GM12878 (cell line): Measurements from ENCODE around the gene KCNQ1. TPM values are rescaled to one million over a fixed set of nuclear protein-coding genes. Genes with fewer than 3 reads are reported as not detected.

Source experiments
- ATAC-seq: fragments of 200-7000 bp; cut with Tn5 transposase; 3 replicates; pipeline ENCODE4 v1.9.1; 2020; ENCODE audit warnings: mild to moderate bottlenecking, moderate library complexity
- BruUV-seq: library from RNA; stranded (reverse); fragments of 400-500 nt; replicated peaks from 2 replicates; lab custom pipeline; 2021; lab: Mats Ljungman, UMichigan
- CTCF ChIA-PET: fragments of 300-600 bp; sonication (Branson Sonifier 250); formaldehyde crosslinking; extraction: SDS; loops from one replicate; lab custom pipeline; 2021; ENCODE audit warnings: inconsistent platforms; lab: Yijun Ruan, JAX
- POLR2A ChIA-PET: fragments of 350-600 bp; formaldehyde crosslinking; extraction: SDS; loops from one replicate; lab custom pipeline; 2021; ENCODE audit warnings: inconsistent platforms; lab: Charles Lee
- RAD21 ChIA-PET: fragments of 300-600 bp; sonication (Branson Sonifier 250); formaldehyde crosslinking; loops from one replicate; lab custom pipeline; 2023; ENCODE audit warnings: antibody characterized with exemption; ENCODE audit not compliant: unreplicated experiment; lab: Charles Lee
- SMC1A ChIA-PET: fragments of 300-600 bp; sonication (Branson Sonifier 250); formaldehyde crosslinking; loops from one replicate; lab custom pipeline; 2023; ENCODE audit not compliant: unreplicated experiment, uncharacterized antibody; lab: Charles Lee
- DNase-seq: peaks from one replicate; pipeline ENCODE4 v3.0.0-alpha.2; 2011; ENCODE audit warnings: low read depth, low spot score
- FAIRE-seq: peaks from 3 replicates; lab custom pipeline; 2011; peaks lifted over from hg19 to GRCh38; lab: Jason Lieb, UNC
- H2AFZ ChIP-seq: 2 replicates; pipeline ENCODE4 v1.6.0; 2011; ENCODE audit warnings: low read depth, low read length, control low read depth; ENCODE audit not compliant: control insufficient read depth
- H3K27ac ChIP-seq: 2 replicates; pipeline ENCODE4 v1.5.1; 2011; ENCODE audit warnings: control low read depth; ENCODE audit not compliant: control insufficient read depth, insufficient read depth
- H3K27me3 ChIP-seq, 2 experiments: replicated peaks in 1 of 2; 2 replicates each; pipeline versions ENCODE4 v1.6.0 to v1.6.1; 2011; ENCODE audit warnings: low read length in 1 of 2; ENCODE audit not compliant: control insufficient read depth in 2 of 2, insufficient read depth in 2 of 2
- H3K36me3 ChIP-seq, 2 experiments: 2 replicates each; pipeline ENCODE4 v1.5.1; 2011; ENCODE audit warnings: low read length in 1 of 2; ENCODE audit not compliant: control insufficient read depth in 2 of 2, insufficient read depth in 2 of 2
- H3K4me1 ChIP-seq: 2 replicates; pipeline ENCODE4 v1.6.1; 2011; ENCODE audit warnings: mild to moderate bottlenecking, low read length, moderate library complexity, mixed read lengths; ENCODE audit not compliant: control insufficient read depth, insufficient read depth
- H3K4me2 ChIP-seq: 2 replicates; pipeline ENCODE4 v1.6.0; 2011; ENCODE audit warnings: control low read depth; ENCODE audit not compliant: control insufficient read depth, insufficient read depth
- H3K4me3 ChIP-seq: fragments of 200-600 bp; sonication (generic); 2 replicates; pipeline ENCODE4 v1.5.1; 2016
- H3K79me2 ChIP-seq: 2 replicates; pipeline ENCODE4 v1.6.0; 2011; ENCODE audit warnings: low read length; ENCODE audit not compliant: control insufficient read depth, insufficient read depth
- H3K9ac ChIP-seq: 2 replicates; pipeline ENCODE4 v1.8.0; 2011; ENCODE audit warnings: low read length, control low read depth, mixed read lengths; ENCODE audit not compliant: control insufficient read depth, insufficient read depth
- H3K9me3 ChIP-seq: replicated peaks from 3 replicates; pipeline ENCODE4 v1.5.1; 2011; ENCODE audit warnings: mild to moderate bottlenecking, low read length; ENCODE audit not compliant: control insufficient read depth, insufficient read depth
- H4K20me1 ChIP-seq: 2 replicates; pipeline ENCODE4 v1.6.0; 2011; ENCODE audit not compliant: control insufficient read depth, insufficient read depth
- CBFB ChIP-seq: IDR thresholded peaks from 2 replicates; pipeline ENCODE4 v1.6.1; 2016; ENCODE audit warnings: antibody characterized with exemption, low read depth
- CEBPB ChIP-seq, 2 experiments: fragments of 150-350 bp in 1 of 2; IDR thresholded peaks; 2 replicates each; pipeline ENCODE4 v1.6.1; 2012 to 2014; ENCODE audit warnings: low read depth in 2 of 2, low read length in 2 of 2, borderline replicate concordance in 1 of 2, inconsistent platforms in 1 of 2
- CHD4 ChIP-seq: fragments of 200-600 bp; sonication (generic); IDR thresholded peaks from 2 replicates; pipeline ENCODE4 v1.6.1; 2016; ENCODE audit warnings: mild to moderate bottlenecking
- CREM ChIP-seq: IDR thresholded peaks from 2 replicates; pipeline ENCODE4 v1.6.1; 2014; ENCODE audit warnings: antibody characterized with exemption, low read depth
- EP300 ChIP-seq, 2 experiments: fragments of 150-350 bp in 1 of 2; IDR thresholded peaks; 2 replicates each; pipeline ENCODE4 v1.6.1; 2011 to 2012; ENCODE audit warnings: low read depth in 2 of 2, low read length in 2 of 2, borderline replicate concordance in 1 of 2, improper control_type of control experiment in 1 of 2, inconsistent platforms in 1 of 2; ENCODE audit not compliant: control insufficient read depth in 1 of 2
- FOS ChIP-seq: IDR thresholded peaks from 3 replicates; pipeline ENCODE4 v1.6.1; 2011; ENCODE audit warnings: borderline replicate concordance; ENCODE audit not compliant: insufficient read length; ENCODE audit errors: extremely low read depth
- NBN ChIP-seq: fragments of 450-650 bp; IDR thresholded peaks from 2 replicates; pipeline ENCODE4 v1.6.1; 2016
- REST ChIP-seq: IDR thresholded peaks from 2 replicates; pipeline ENCODE4 v1.6.1; 2012; ENCODE audit warnings: mild to moderate bottlenecking, low read depth, low read length
- SRF ChIP-seq, 2 experiments: IDR thresholded peaks; 2 replicates each; pipeline ENCODE4 v1.6.1; 2011; ENCODE audit warnings: low read depth in 2 of 2, low read length in 2 of 2, mild to moderate bottlenecking in 1 of 2, moderate library complexity in 1 of 2
- ZNF384 ChIP-seq: IDR thresholded peaks from 2 replicates; pipeline ENCODE4 v1.6.1; 2012; ENCODE audit warnings: low read depth, mild to moderate bottlenecking, low read length, improper control_type of control experiment, borderline replicate concordance
- ZNF622 ChIP-seq: fragments of 450-650 bp; IDR thresholded peaks from 2 replicates; pipeline ENCODE4 v1.6.1; 2017; ENCODE audit warnings: mild to moderate bottlenecking, inconsistent platforms
- ZZZ3 ChIP-seq: IDR thresholded peaks from 2 replicates; pipeline ENCODE4 v1.6.1; 2011; ENCODE audit warnings: low read depth; ENCODE audit not compliant: control insufficient read depth, insufficient read length
- WGBS: methylation state at CpG from one replicate; pipeline ENCODE4 v1.1.6; 2016; ENCODE audit warnings: low lambda C conversion rate; ENCODE audit not compliant: insufficient replicate concordance, insufficient coverage; ENCODE audit errors: missing lambda C conversion rate; 5-methylcytosine and 5-hydroxymethylcytosine counted together
- in situ Hi-C: fragments of 300-500 bp; cut with MboI; formaldehyde crosslinking; loops from 9 replicates; pipeline ENCODE4 v1.14.3; 2018; ENCODE audit warnings: mixed read lengths
- intact Hi-C: fragments of 100-400 bp; cut with micrococcal nuclease; formaldehyde crosslinking; loops from one replicate; pipeline ENCODE4 v1.14.2; 2022; ENCODE audit not compliant: unreplicated experiment
- polyA plus RNA-seq, 11 experiments: library from polyadenylated mRNA; depleted of rRNA in 4 of 11; unstranded in 6 of 11; stranded (reverse) in 5 of 11; fragments of >200 nt; fragmentation: Nextera tagmentation in 4 of 11; fragmentation: Illumina TruSeq in 1 of 11; extraction: Ambion mirVana in 4 of 11; extraction: Trizol in 1 of 11; gene quantifications; 1 replicate in 1 of 11; 2 replicates in 10 of 11; pipeline versions ENCODE4 v1.2.1 to v1.2.3, GENCODE V29; 2011 to 2016; ENCODE audit warnings: inconsistent platforms in 2 of 11, missing spikeins in 2 of 11, low read depth in 1 of 11
- total RNA-seq, 4 experiments: library from RNA; depleted of rRNA in 3 of 4; stranded (reverse); fragments of >200 nt in 3 of 4; fragmentation: Illumina TruSeq in 1 of 4; extraction: Trizol in 1 of 4; gene quantifications; 2 replicates each; pipeline versions ENCODE4 v1.2.1 to v1.2.3, GENCODE V29; 2013 to 2021
- TF ChIP-seq, protein P1 (sequence below): fragments of 450-650 bp; IDR thresholded peaks from 2 replicates; pipeline ENCODE4 v1.6.1; 2017; ENCODE audit warnings: mild to moderate bottlenecking, low read depth, inconsistent platforms; ENCODE audit not compliant: poor library complexity, severe bottlenecking
- TF ChIP-seq, protein P2 (sequence below): fragments of 450-650 bp; IDR thresholded peaks from 2 replicates; pipeline ENCODE4 v1.6.1; 2017; ENCODE audit warnings: mild to moderate bottlenecking, moderate library complexity

KCNQ1 gene
- total and polyA plus RNA-seq, 10 of the 15 experiments (the other 5 are each of a cell fraction or from before 2014, with no cell fraction given) = 0.03 to 0.15 (median 0.12) TPM; not detected in 7

DNA sequence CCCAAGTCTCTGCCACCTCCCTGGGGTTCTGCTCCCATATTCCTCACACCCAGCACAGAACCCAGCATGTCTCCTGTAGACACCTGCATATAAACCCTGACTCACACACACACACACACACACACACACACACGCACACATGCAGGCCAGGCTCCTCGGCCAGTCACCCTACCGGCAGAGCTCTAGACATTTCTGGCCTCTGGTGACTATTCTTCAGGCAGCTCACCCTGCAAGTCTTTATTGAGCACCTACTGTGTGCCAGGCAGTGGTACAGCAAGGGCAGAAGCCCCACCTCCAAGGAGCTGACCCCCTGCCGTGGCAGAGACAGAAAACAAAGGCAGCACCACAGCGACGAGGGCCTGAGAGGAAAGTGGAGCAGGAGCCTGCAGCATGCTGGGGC lies 390.5 kb downstream of the KCNQ1 start (continued):
- no peak for TF ChIP-seq REST
- no peak for TF ChIP-seq CREM
- no peak for TF ChIP-seq SRF (IDR thresholded peaks at IDR 0.05; ENCODE audit: low read depth in 2 of 2, low read length in 2 of 2)
- TF ChIP-seq ZZZ3 = no peak
- TF ChIP-seq ZNF622 = no peak

- in situ Hi-C loops (no loop called here), intact Hi-C loops (no loop called here)
- DNase-seq = no peak
- BruUV-seq = no TSS peak
- RAD21 ChIA-PET = no interaction called here
- no peaks in the 10 kb centered on the region for H4K20me1 ChIP-seq
- SMC1A ChIA-PET = no interaction called here
- CTCF ChIA-PET = no interaction called here
- no peak for FAIRE-seq
- no peak overlapping the region for H3K4me2 ChIP-seq
- no peak overlapping the region for H3K4me3 ChIP-seq
- no peak overlapping the region for H3K27ac ChIP-seq
- H3K9ac ChIP-seq = no peak overlapping the region
- WGBS = 51% methylated on average over 17 of the region's 17 CpGs
- no peak for ATAC-seq
- no peaks in the 10 kb centered on the region for H3K79me2 ChIP-seq
- no peaks in the 10 kb centered on the region for H3K9me3 ChIP-seq
- no peaks in the 10 kb centered on the region for H3K36me3 ChIP-seq
- no peaks in the 10 kb centered on the region for H3K4me1 ChIP-seq
- H3K27me3 ChIP-seq = no peaks in the 10 kb centered on the region; a peak in 1 of 4 replicates
- no peak overlapping the region for H2AFZ ChIP-seq
- POLR2A ChIA-PET = no interaction called here
- no peak for TF ChIP-seq ZNF622
- TF ChIP-seq, protein P1, sequence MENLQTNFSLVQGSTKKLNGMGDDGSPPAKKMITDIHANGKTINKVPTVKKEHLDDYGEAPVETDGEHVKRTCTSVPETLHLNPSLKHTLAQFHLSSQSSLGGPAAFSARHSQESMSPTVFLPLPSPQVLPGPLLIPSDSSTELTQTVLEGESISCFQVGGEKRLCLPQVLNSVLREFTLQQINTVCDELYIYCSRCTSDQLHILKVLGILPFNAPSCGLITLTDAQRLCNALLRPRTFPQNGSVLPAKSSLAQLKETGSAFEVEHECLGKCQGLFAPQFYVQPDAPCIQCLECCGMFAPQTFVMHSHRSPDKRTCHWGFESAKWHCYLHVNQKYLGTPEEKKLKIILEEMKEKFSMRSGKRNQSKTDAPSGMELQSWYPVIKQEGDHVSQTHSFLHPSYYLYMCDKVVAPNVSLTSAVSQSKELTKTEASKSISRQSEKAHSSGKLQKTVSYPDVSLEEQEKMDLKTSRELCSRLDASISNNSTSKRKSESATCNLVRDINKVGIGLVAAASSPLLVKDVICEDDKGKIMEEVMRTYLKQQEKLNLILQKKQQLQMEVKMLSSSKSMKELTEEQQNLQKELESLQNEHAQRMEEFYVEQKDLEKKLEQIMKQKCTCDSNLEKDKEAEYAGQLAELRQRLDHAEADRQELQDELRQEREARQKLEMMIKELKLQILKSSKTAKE = no peak
- TF ChIP-seq CHD4 = no peak
- TF ChIP-seq EP300 (IDR thresholded peaks at IDR 0.05; ENCODE audit: borderline replicate concordance in 1 of 2, control insufficient read depth in 1 of 2, low read depth in 2 of 2, low read length in 2 of 2) = no peak
- TF ChIP-seq NBN = no peak
- no peak for TF ChIP-seq CEBPB (IDR thresholded peaks at IDR 0.05; ENCODE audit: borderline replicate concordance in 1 of 2, low read depth in 2 of 2, low read length in 2 of 2)
- TF ChIP-seq FOS = no peak
- TF ChIP-seq CBFB = no peak
- no peak for TF ChIP-seq ZNF384
- TF ChIP-seq, protein P2, sequence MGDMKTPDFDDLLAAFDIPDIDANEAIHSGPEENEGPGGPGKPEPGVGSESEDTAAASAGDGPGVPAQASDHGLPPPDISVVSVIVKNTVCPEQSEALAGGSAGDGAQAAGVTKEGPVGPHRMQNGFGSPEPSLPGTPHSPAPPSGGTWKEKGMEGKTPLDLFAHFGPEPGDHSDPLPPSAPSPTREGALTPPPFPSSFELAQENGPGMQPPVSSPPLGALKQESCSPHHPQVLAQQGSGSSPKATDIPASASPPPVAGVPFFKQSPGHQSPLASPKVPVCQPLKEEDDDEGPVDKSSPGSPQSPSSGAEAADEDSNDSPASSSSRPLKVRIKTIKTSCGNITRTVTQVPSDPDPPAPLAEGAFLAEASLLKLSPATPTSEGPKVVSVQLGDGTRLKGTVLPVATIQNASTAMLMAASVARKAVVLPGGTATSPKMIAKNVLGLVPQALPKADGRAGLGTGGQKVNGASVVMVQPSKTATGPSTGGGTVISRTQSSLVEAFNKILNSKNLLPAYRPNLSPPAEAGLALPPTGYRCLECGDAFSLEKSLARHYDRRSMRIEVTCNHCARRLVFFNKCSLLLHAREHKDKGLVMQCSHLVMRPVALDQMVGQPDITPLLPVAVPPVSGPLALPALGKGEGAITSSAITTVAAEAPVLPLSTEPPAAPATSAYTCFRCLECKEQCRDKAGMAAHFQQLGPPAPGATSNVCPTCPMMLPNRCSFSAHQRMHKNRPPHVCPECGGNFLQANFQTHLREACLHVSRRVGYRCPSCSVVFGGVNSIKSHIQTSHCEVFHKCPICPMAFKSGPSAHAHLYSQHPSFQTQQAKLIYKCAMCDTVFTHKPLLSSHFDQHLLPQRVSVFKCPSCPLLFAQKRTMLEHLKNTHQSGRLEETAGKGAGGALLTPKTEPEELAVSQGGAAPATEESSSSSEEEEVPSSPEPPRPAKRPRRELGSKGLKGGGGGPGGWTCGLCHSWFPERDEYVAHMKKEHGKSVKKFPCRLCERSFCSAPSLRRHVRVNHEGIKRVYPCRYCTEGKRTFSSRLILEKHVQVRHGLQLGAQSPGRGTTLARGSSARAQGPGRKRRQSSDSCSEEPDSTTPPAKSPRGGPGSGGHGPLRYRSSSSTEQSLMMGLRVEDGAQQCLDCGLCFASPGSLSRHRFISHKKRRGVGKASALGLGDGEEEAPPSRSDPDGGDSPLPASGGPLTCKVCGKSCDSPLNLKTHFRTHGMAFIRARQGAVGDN = no peak
Measured at GRCh38 chr11:2835751-2836150, 390.9 kb downstream of the KCNQ1 start.
